Suprapubic skin (tissue), 4 donors: ENCODE results near the gene PFKM.
"Not testable (repeated sequence)": the region's sequence is repeated elsewhere in the genome, so short reads cannot be mapped to it uniquely, and the experiment has no call there.

Experiments
- EP300 ChIP-seq: sonication (generic); formaldehyde crosslinking; IDR thresholded peaks from one replicate; pipeline ENCODE4 v1.6.1; 2017; ENCODE audit warnings: antibody characterized with exemption
- POLR2A ChIP-seq, 2 donors: fragments of 450-650 bp; IDR thresholded peaks; one replicate each; pipeline ENCODE4 v1.6.1; 2017; ENCODE audit warnings: antibody characterized with exemption in 2 of 2, mild to moderate bottlenecking in 2 of 2, moderate library complexity in 2 of 2
- POLR2AphosphoS5 ChIP-seq, 3 donors: sonication (generic); formaldehyde crosslinking; IDR thresholded peaks; one replicate each; pipeline ENCODE4 v1.6.1; 2017; ENCODE audit warnings: antibody characterized with exemption in 3 of 3
- TF ChIP-seq, protein P1 (sequence below), 2 donors: fragments of 200-600 bp in 1 of 2; fragments of 450-650 bp in 1 of 2; sonication (generic) in 1 of 2; IDR thresholded peaks; one replicate each; pipeline ENCODE4 v1.5.1; 2016 to 2019; ENCODE audit warnings: antibody characterized with exemption in 2 of 2, mild to moderate bottlenecking in 1 of 2, moderate library complexity in 1 of 2

DNA sequence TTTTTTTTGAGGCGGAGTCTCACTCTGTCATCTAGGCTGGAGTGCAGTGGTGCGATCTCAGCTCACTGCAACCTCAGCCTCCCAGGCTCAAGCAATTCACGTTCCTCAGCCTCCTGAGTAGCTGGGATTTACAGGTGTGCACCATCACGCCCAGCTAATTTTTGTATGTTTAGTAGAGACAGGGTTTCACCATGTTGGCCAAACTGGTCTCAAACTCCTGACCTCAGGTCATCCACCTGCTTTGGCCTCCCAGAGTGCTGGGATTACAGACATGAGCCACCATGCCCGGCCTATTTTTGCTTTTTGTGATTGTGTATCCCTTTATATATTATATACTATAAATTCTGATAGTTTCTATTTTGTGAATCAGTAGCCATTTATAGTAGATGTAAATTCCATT is 36.6 kb downstream of the PFKM start:
- not testable (repeated sequence) for TF ChIP-seq POLR2AphosphoS5 (IDR thresholded peaks at IDR 0.05); POLR2A (IDR thresholded peaks at IDR 0.05); EP300
- TF ChIP-seq, protein P1, sequence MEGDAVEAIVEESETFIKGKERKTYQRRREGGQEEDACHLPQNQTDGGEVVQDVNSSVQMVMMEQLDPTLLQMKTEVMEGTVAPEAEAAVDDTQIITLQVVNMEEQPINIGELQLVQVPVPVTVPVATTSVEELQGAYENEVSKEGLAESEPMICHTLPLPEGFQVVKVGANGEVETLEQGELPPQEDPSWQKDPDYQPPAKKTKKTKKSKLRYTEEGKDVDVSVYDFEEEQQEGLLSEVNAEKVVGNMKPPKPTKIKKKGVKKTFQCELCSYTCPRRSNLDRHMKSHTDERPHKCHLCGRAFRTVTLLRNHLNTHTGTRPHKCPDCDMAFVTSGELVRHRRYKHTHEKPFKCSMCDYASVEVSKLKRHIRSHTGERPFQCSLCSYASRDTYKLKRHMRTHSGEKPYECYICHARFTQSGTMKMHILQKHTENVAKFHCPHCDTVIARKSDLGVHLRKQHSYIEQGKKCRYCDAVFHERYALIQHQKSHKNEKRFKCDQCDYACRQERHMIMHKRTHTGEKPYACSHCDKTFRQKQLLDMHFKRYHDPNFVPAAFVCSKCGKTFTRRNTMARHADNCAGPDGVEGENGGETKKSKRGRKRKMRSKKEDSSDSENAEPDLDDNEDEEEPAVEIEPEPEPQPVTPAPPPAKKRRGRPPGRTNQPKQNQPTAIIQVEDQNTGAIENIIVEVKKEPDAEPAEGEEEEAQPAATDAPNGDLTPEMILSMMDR (IDR thresholded peaks at IDR 0.05): not testable (repeated sequence)
